Skin of body (tissue), 2 donors: ENCODE measurements around the gene SLC50A1. TPM values are rescaled to one million over a fixed set of nuclear protein-coding genes. Genes with fewer than 3 reads are reported as not detected.

Source experiments
- DNase-seq: peaks from one replicate; lab custom pipeline; 2025; lab: John Stamatoyannopoulos, UW
- total RNA-seq: library from RNA; depleted of rRNA; stranded (reverse); fragments of >200 nt; gene quantifications from one replicate; pipeline ENCODE4 v1.2.3, GENCODE V29; 2014

The SLC50A1 gene
- total RNA-seq, 1 donor from 2014 or later: 18.5 TPM

DNA sequence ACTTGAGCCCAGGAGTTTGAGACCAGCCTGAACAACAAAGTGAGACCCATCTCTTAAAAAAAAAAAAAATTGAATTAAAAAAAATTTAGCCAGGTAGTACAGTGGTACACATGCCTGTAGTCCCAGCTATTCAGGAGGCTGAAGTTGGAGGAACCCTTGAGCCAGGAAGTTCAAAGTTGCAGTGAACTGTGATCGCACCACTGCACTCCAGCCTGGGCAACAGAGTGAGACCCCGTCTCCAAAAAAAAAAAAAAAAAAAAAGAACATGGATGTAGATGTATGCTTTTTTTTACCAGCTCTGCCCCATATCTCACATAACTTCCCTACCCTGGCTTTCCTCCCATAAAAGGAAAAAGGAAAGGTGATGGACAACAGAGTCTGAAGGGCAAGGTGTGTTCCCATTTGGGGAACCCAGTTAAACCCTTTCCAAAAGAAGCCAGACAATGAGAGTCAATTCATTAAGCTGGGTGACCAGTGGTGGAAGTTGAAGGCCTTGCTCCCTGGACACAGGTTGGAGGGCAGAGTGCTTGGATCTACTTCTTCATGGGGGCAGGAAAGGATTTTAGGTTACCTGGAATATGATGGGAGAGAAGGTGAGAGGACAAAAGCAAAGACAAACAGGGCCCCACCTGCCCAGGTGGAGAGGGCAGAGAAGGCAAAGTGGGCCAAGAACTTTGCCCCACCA is 34.6 kb downstream of the SLC50A1 start:
- no peak for DNase-seq

DNA sequence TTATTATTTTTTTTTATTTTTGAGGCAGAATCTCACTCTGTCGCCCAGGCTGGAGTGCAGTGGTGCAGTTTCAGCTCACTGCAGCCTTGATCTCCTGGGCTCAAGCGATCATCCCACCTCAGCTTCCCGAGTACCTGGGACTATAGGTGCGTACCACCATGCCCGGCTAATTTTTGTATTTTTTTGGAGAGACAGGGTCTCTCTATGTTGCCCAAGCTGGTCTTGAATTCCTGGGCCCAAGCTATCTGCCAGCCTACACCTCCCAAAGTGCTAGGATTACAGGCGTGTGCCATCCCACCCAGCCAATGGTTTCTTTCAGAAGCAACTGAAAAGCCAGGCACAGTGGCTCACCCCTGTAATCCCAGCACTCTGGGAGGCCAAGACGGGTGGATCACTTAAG is 35.2 kb downstream of the SLC50A1 start:
- DNase-seq: no peak

DNA sequence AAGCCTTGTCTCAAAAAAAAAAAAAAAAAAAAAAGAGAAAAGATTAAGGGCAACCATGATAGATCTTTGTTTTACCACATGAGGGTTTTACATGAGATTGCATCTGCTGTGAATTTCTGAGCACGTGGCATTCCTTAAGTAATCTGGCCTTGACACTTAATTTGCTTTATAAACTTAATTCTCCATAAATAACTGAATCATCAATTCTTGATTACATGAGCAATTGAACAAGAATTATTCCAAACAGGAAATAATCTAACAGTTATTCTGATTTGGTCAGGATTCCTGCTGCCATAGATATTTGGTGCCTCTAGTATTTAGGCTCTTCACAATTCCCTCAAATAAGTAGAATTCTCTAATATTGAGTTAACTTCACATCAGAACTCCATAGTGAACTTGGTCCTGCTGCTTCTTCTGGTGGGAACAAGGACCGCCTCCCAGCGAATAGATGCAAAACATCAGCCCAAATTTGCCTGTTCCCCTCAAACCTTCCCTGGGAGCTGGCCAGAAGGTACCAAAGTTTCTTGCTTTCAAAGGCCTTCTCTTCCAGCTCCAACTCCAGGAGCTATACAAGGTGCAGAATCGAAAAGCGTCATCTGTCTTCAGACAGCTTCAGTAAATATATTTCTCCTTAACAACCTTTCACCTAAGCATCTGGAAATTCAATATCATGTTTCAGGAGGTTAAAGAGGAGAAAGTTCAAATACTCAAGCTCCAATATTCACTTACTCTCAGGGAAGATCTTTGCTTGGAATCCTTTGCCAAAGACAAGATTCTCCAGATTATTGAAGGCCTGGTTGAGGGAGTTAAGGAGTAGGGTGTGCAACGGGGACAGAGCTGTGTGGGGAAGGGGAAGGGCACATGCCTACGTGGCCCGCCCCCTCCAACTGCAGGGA is 36.4 kb downstream of the SLC50A1 start:
- DNase-seq: no peak

DNA sequence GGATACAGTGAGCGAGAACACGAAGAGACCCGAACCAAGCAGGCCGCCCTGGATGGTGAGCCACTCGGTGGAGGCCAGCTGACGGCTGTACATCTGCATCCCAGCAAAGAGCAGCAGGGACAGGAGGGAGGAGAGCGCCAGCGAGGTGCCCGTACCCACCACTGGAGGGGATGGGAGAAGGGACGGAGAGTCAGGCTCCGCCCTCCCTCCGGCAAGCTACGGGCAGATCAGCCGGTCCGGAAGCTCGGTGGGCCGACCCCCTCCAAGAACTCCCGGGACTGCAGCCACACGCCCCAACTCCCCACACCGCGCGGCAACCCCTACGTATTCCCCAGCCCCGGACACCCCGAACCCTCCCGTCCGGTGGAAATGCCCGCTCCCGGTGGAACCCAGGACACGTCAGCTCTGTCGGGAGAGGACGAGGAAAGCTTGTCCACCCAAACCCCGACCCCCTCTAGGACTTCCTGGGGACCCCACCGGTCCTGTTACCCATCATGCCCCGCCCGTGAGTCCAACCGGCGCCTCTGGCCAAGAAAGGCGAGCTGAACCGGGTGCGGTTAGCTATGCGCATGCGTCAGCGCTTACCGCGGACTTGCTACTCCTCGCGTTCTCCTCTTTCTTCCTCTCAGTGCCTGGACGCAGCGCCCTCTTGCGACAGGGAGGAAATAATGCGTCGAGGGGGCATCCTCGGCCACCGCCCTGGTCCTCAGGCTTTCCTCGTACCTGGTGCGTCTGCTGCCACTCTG is 37.3 kb downstream of the SLC50A1 start, which contains the start of gene KRTCAP2:
KRTCAP2 (minus strand) TSS at position 573 of the 746 bp plus-strand sequence; CDS start at position 493, 80 bp downstream.
- DNase-seq: peak; percentile 95

DNA sequence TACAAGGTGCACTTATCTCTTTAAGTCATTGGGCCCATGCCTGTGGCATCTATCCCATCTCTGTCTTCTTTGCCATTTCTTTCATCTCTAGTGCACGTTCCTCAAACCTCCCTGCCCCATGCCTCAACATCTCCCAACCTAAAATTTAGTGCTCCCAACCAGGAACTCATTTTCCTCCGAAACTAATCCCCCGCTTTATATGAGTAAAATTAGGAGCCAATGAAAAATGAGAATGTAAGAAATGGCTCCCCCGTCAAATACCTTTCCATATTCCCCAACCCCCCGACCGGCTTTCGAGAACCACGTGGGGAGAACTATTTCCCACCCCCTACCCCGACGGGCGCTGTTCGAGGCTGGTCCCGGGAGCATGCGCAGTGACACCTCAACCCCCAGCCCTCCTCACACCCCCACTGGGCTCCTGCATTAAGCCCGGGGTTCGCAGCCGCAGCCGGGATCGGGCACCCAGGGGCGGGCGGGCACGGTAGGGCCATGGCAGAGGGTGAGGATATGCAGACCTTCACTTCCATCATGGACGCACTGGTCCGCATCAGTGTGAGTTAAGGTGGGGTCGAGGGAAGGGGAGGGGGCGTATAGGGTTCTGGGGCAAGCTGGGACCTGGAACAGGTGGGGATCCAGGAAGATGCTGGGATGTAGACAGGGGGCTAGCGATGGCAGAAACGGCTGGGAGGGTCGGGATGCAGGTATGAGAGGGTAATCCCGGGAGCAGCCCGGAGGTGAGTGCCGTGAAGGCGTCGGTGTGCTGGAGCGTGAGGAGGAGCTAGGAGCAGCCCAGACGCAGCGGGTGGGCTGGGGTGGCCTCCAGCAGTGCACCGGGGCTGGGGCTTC is 38.0 kb downstream of the SLC50A1 start, which contains the start of gene TRIM46:
TRIM46 (plus strand) TSS at position 372 of the 846 bp plus-strand sequence; CDS start at position 490, 118 bp downstream.
- no peak for DNase-seq

DNA sequence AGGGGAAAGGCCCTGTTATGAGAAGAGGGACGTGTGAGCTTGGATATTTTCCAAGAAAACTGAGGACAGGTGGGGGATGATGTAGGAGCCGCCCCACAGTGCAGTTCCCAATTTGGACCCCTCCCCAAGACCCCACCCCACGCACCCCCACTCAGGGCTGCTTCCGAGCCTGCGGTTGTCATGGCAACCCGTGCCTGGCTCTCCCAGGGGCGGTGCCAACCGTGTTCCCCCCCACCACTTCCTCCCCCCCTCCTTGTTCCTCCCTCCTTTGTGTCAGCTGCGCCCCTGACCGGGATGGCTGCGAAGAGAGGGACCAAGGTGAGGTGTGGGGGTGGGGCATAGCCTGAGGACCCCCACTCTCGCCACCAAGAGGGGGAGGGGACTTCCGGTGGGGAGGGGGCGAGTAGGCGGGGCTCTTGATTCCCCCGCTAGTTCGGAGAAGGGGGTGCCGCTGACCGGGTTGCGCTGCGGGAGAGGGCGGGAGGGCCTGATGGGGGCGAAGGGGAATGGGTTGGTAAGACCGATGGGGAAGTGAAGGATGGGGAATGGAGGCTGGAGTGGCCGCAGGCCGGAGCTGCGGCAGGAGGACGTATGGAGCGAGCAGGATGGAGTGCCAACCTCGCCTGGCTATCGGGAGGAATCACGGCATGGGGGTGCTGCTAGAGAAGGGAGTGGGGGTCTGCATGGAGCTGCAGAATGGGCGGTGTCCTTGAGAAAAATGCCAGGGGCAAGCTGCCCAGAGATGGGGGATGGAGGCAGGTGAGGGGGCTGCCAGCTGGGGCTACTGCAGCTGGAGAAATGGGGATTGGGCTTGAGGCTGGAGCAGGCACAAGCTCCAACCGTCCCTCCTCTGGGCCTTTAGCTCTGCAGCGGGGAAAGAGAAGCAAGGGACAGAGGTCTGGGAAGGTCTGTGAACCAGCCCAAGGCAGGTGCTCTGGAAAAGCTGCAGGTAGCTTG is 39.0 kb downstream of the SLC50A1 start:
- DNase-seq: no peak

DNA sequence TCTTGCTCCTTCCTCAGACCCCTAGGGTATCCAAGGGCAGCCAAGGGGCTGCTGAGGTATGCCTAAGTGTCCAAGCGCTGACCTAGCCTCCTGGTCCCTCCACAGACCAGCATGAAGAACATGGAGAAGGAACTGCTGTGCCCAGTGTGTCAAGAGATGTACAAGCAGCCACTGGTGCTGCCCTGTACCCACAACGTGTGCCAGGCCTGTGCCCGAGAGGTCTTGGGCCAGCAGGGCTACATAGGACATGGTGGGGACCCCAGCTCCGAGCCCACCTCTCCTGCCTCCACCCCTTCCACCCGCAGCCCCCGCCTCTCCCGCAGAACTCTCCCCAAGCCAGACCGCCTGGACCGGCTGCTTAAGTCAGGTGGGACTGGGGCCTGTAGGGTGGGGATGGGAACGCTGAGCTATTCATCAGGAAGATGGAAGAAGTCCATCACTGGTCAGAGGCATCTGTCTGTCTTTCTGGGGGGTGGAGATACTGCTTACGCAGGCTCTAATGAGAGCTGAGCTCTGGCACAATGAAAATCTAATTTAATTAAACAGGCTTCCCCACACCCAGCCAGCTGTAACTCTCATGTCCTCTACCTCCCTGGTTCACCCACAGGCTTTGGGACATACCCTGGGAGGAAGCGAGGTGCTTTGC is 39.8 kb downstream of the SLC50A1 start:
- no peak for DNase-seq

DNA sequence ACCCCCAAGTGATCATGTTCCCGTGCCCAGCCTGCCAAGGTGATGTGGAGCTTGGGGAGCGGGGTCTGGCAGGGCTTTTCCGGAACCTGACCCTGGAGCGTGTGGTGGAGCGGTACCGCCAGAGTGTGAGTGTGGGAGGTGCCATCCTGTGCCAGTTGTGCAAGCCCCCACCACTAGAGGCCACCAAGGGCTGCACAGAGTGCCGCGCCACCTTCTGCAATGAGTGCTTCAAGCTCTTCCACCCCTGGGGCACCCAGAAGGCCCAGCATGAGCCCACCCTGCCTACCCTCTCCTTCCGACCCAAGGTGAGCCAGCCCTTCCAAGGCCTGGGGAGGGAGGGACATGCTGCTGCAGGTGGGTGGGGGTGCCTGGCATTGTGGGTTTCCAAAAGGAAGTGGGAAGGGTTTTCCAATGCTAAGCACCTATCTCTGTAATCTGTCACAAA is 40.3 kb downstream of the SLC50A1 start:
- DNase-seq: no peak

DNA sequence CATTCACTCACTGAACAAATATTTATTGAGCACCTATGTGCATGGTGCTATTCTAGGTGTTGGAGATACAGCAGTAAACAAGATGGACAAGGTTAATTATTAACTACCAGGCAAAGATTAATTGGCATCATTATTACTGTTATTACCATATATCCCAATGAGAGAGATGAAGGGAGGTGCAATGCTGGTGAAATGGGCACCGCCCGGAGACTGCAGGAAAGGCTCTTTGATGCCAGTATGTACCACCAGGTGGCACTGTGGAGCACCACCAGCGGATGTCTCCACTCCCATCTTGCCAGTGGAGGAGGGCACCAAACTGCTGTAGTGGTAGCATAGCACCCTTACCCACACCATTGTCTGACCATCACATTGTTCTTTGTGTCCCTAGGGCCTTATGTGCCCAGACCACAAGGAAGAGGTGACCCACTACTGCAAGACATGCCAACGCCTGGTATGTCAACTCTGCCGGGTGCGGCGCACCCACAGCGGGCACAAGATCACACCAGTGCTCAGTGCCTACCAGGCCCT is 41.0 kb downstream of the SLC50A1 start:
- DNase-seq: peak; percentile 36

DNA sequence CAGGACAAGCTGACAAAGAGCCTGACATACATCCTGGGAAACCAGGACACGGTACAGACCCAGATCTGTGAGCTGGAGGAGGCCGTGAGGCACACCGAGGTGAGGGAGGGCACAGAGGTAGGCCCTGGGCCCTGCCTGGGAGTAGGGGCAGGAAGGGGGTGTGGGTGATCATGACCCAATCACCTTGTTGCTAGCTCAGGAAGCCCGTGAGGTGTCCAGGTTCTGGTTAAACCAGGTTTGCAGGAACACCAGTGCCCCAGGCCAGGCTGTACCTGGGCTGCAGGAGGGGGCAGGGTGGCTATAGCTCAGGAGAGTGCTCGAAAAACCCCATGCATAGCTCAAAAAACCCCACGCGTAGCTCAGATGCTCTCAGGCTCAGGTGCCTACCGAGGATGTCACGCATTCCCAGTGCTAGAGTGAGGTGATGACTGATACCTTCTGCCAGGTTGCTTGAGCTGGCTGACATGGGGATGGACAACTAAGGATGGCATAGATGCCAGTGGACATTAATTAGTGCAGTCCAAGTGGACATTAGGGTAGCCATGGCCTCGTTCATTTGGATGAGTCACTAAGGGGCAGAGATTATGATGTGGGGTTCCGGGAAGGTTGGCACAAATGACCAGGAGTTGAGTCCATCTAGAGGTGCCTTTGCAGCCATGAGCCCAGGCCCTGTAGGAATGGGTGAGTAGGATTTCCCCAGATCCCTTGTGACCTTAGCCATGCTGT is 41.7 kb downstream of the SLC50A1 start:
- no peak for DNase-seq

DNA sequence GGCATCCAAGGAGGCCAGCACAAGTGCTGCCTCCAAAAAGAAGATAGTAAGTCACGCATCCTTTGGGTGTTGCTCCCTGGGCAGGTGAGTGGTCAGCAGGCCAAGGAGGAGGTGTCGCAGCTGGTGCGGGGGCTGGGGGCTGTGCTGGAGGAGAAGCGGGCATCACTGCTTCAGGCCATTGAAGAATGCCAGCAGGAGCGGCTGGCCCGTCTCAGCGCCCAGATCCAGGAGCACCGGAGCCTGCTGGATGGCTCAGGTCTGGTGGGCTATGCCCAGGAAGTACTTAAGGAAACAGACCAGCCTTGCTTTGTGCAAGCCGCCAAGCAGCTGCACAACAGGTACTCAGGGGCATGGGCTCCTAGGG is 42.2 kb downstream of the SLC50A1 start:
- DNase-seq: no peak

DNA sequence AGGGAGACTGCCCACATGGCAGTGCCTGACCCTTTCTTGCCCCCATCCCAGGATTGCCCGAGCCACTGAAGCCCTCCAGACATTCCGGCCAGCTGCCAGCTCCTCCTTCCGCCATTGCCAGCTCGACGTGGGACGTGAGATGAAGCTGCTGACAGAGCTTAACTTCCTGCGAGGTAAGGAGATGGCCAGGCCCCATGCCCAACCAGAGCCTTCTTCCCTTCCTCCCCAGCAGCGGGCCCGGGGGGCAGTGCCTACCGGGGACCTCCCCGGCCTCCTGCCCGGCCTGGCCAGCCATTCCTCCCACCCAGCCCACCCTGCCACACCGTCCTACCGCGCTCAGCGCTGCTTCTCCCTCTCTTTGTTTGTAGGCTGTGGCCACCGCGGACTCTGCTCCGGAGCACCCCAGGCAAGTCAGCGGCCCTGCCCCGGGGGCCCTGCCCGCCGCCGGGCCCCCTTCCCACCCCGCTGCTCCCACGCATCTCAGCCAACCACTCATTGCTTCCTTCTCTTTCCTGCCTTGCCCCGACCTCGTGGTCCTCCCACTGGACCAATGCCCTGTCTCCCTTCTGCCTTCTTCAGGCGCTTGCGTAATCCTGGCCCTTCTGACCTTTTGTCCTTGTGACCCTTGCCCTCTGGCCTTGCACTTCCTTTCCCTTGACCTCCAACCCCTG is 42.9 kb downstream of the SLC50A1 start:
- DNase-seq: no peak

DNA sequence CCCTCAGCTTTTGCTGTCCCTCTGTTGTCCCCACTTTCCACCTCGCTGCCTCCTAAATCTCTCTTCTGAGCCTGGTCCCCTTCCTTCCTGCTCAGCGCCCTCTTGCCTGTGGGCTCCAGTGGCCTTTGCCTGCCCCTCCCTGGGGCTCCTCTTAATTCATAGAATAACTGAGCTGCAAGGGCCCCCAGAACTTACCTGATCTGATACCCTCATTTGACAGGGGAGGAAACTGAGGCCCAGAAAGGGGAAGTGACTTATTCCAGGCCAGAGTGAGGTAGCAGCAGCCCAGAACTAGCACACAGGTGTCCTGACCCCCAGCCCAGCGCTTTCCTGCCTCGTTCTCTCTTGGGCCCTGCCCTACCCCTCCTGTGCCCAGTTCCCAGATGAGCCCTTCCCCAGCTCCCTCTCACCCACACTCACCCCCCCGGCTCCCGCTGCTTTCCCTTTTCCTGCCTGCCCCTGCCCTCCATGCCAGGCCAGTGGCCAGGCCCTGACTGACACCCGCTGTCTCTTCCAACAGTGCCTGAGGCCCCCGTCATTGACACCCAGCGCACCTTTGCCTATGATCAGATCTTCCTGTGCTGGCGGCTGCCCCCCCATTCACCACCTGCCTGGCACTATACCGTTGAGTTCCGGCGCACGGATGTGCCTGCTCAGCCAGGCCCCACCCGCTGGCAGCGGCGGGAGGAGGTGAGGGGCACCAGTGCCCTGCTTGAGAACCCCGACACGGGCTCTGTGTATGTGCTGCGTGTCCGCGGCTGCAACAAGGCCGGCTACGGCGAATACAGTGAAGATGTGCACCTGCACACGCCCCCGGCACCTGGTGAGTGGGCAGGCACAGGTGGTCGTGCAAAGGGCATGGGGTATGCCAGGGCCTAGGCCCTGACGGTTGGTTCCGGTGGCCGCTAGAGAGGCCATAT is 43.7 kb downstream of the SLC50A1 start:
- no peak for DNase-seq

DNA sequence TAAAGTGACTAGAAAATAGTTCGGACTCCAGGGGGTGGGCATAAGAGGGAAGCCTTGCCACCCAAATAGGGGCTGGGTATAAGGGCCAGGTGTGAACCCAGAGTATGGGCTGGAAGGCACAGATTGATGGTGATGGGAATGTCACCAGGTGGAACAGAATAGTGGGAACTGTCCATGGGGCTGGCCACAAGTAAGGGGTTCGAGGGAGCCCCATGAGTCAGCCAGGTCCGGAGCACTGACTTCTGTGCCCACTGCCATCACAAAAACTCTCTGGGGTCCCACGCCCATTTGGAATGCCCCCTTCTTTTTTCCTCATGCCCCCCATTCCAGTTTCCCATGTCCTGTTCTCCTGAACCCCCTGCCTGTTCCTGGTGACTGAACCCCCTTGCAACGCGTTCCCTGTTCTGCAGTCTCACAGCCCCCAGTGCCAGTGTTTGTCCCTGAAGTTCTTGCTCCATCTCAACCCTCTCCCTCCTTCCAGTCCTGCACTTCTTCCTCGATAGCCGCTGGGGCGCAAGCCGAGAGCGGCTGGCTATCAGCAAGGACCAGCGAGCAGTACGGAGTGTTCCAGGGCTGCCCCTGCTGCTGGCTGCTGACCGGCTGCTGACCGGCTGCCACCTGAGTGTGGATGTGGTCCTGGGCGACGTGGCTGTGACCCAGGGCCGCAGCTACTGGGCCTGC is 45.9 kb downstream of the SLC50A1 start:
- DNase-seq: no peak

DNA sequence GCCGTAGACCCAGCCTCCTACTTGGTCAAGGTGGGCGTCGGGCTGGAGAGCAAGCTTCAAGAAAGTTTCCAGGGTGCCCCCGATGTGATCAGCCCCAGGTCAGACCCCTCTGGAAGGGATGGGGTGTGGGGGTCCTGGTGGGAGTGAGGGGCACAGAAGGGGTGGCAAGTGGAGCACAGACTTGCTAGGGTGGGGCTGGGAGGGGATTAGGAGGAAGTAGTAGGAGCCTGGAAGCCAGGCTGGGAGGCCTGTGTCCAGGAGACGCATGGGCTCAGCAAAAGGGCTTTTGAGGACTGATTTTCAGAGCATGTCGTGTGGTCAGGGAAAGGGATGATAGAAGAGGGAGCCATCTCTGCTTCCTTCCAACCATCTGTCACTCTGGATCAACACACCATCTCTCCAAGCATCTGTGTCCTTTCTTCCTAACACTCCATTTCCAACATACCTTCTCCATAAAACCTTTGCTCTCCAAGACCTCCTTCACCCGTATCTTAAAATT is 46.4 kb downstream of the SLC50A1 start:
- no peak for DNase-seq

DNA sequence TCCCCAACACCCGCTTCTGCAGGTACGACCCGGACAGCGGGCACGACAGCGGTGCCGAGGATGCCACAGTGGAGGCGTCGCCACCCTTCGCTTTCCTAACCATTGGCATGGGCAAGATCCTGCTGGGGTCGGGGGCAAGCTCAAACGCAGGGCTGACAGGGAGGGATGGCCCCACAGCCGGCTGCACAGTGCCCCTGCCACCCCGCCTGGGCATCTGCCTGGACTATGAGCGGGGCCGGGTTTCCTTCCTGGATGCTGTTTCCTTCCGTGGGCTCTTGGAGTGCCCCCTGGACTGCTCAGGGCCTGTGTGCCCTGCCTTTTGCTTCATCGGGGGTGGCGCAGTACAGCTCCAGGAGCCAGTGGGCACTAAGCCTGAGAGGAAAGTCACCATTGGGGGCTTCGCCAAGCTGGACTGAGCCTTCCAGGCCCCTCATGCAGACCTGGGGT is 48.1 kb downstream of the SLC50A1 start:
- no peak for DNase-seq
